GM23248 (cell line): Measurements from ENCODE around the gene PPP1R2. TPM values are rescaled to one million over a fixed set of nuclear protein-coding genes. Genes with fewer than 3 reads are reported as not detected.
A peak's percentile ranks its signal among the peaks of the same experiment; 100 is the strongest.

Experiments used
- DNase-seq: peaks from one replicate; pipeline ENCODE4 v3.0.0-alpha.2; 2015
- H2AFZ ChIP-seq: fragments of 200-600 bp; sonication (generic); 2 replicates; pipeline ENCODE4 v1.6.1; 2016; ENCODE audit warnings: antibody characterized with exemption
- H3F3A ChIP-seq: fragments of 200-600 bp; sonication (generic); 2 replicates; pipeline ENCODE4 v1.6.1; 2016; ENCODE audit warnings: mild to moderate bottlenecking, antibody characterized with exemption, mixed run types; ENCODE audit not compliant: insufficient read depth
- H3K27ac ChIP-seq: fragments of 200-600 bp; sonication (generic); 2 replicates; pipeline ENCODE4 v1.5.1; 2016; ENCODE audit warnings: mild to moderate bottlenecking
- H3K27me3 ChIP-seq: fragments of 200-600 bp; sonication (generic); replicated peaks from 2 replicates; pipeline ENCODE4 v1.6.1; 2016; ENCODE audit warnings: mild to moderate bottlenecking; ENCODE audit not compliant: insufficient read depth
- H3K36me3 ChIP-seq: fragments of 200-600 bp; sonication (generic); 2 replicates; pipeline ENCODE4 v1.6.1; 2016; ENCODE audit warnings: low read depth, mild to moderate bottlenecking
- H3K4me1 ChIP-seq: fragments of 200-600 bp; sonication (generic); 2 replicates; pipeline ENCODE4 v1.6.1; 2016; ENCODE audit warnings: mild to moderate bottlenecking; ENCODE audit not compliant: insufficient read depth
- H3K4me2 ChIP-seq: fragments of 200-600 bp; sonication (generic); one replicate; pipeline ENCODE4 v1.6.1; 2016; ENCODE audit warnings: mild to moderate bottlenecking; ENCODE audit not compliant: unreplicated experiment
- H3K4me3 ChIP-seq: fragments of 200-600 bp; sonication (generic); 2 replicates; pipeline ENCODE4 v1.5.1; 2016; ENCODE audit warnings: mild to moderate bottlenecking
- H3K79me2 ChIP-seq: fragments of 200-600 bp; sonication (generic); 2 replicates; pipeline ENCODE4 v1.6.1; 2016; ENCODE audit warnings: mild to moderate bottlenecking; ENCODE audit not compliant: insufficient read depth
- H3K9ac ChIP-seq: fragments of 200-600 bp; sonication (generic); 2 replicates; pipeline ENCODE4 v1.6.1; 2016; ENCODE audit warnings: mild to moderate bottlenecking
- H3K9me2 ChIP-seq: fragments of 200-600 bp; sonication (generic); 2 replicates; pipeline ENCODE4 v1.6.1; 2016; ENCODE audit warnings: mixed run types, mild to moderate bottlenecking, moderate library complexity; ENCODE audit not compliant: insufficient read depth
- H3K9me3 ChIP-seq: fragments of 200-600 bp; sonication (generic); one replicate; pipeline ENCODE4 v1.6.1; 2017; ENCODE audit warnings: low read depth
- H4K20me1 ChIP-seq: fragments of 200-600 bp; sonication (generic); 2 replicates; pipeline ENCODE4 v1.6.0; 2016; ENCODE audit not compliant: insufficient read depth
- EZH2 ChIP-seq: fragments of 200-600 bp; sonication (generic); IDR thresholded peaks from 2 replicates; pipeline ENCODE4 v1.6.1; 2018; ENCODE audit warnings: antibody characterized with exemption, mild to moderate bottlenecking; ENCODE audit not compliant: insufficient read depth, poor library complexity, severe bottlenecking
- EZH2phosphoT487 ChIP-seq: fragments of 200-600 bp; sonication (generic); IDR thresholded peaks from 2 replicates; pipeline ENCODE4 v1.6.1; 2018; ENCODE audit warnings: antibody characterized with exemption, moderate library complexity, mild to moderate bottlenecking, low read depth; ENCODE audit not compliant: insufficient read depth
- WGBS, 2 experiments: methylation state at CpG; one replicate each; pipeline ENCODE4 v1.1.6; 2015 to 2017; ENCODE audit warnings: low lambda C conversion rate in 2 of 2, low coverage in 1 of 2; ENCODE audit errors: missing lambda C conversion rate in 2 of 2; 5-methylcytosine and 5-hydroxymethylcytosine counted together
- in situ Hi-C: fragments of 300-500 bp; cut with MboI; formaldehyde crosslinking; loops from 2 replicates; pipeline ENCODE4 v1.15.0; 2020
- polyA plus RNA-seq: library from polyadenylated mRNA; unstranded; fragments of >200 nt; fragmentation: Nextera tagmentation; extraction: Ambion mirVana; gene quantifications from 2 replicates; pipeline ENCODE4 v1.2.1, GENCODE V29; 2016
- total RNA-seq: library from RNA; depleted of rRNA; stranded (reverse); fragments of >200 nt; shearing (Covaris generic); gene quantifications from 2 replicates; pipeline ENCODE4 v1.2.3, GENCODE V29; 2014

Gene PPP1R2
- total and polyA plus RNA-seq, 2 experiments from 2014 or later, result 50.9 to 55.8 TPM

DNA sequence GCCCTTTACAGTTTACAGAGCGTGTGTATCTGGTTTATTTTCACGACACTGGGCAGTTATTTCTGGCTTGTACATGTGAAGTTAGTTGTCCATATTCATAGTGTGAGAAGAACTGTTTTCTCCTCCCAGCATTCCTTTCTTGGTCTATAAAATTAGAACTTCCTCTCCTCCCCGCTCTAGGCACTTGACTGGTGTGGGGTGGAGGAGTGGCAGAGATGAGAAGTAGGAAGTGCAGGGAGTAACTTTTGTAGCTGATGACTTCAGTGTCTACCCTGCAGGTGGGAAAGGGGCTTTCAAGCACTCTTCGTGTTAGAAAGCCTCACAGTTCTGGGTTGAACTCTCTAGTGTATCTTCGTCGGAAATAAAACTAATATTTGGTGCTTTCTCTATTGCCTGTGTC, 27.2 kb upstream of the PPP1R2 start:
- Histone ChIP-seq H3K4me3 (no peak overlapping the region), H4K20me1 (no peaks in the 10 kb centered on the region), H3K27me3 (no peaks in the 10 kb centered on the region; the same call in 1 of the 2 replicates), H3K4me2 (no peak overlapping the region), H3K79me2 (no peaks in the 10 kb centered on the region), H3K27ac (no peak overlapping the region), H3K36me3 (no peaks in the 10 kb centered on the region), H3K9me3 (no peaks in the 10 kb centered on the region), H2AFZ (no peak overlapping the region), H3K9me2 (no peaks in the 10 kb centered on the region), H3K9ac (no peak overlapping the region), H3F3A (no peaks in the 10 kb centered on the region), H3K4me1 (no peaks in the 10 kb centered on the region)
- 82 to 84% methylated on average over 6 of the region's 6 CpGs for WGBS, 2 experiments
- DNase-seq, result no peak
- TF ChIP-seq EZH2, result no peak
- no peak for TF ChIP-seq EZH2phosphoT487
- in situ Hi-C loops, result no loop called here

- Histone ChIP-seq H3K4me3 (no peak overlapping the region), H3K4me2 (no peak overlapping the region), H3K9me2 (no peaks in the 10 kb centered on the region), H3K27ac (no peak overlapping the region), H3K9me3 (no peaks in the 10 kb centered on the region), H3K9ac (no peak overlapping the region), H2AFZ (no peak overlapping the region), H3F3A (no peaks in the 10 kb centered on the region), H3K36me3 (no peaks in the 10 kb centered on the region), H4K20me1 (no peaks in the 10 kb centered on the region), H3K4me1 (no peaks in the 10 kb centered on the region), H3K27me3 (no peaks in the 10 kb centered on the region; the same call in 1 of the 2 replicates), H3K79me2 (no peaks in the 10 kb centered on the region)
- in situ Hi-C loops, result no loop called here
- 72 to 74% methylated on average over 5 of the region's 5 CpGs for WGBS, 2 experiments
- TF ChIP-seq EZH2phosphoT487 (no peak), EZH2 (no peak)
- no peak for DNase-seq
Measured at GRCh38 chr3:195568630-195569029, 25.5 kb upstream of the PPP1R2 start.

DNA sequence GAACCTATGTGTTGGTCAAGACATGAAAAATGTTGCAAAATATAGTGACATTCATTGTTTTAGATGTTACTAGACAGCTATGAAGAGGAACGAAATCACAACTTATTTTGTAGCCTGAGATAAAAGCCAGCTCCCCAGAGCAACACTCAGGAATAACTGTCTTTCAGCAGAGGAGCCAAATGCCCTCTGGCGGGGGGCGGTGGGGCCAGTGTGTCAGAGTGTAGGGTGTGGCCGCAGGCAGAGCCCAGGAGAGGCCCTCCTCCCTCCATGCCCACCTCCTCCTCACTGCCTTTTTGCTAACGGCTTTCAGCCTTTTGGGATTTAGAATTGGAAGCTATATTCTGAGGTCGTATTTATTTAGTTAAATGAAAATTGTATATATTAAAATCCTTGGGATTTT, 23.7 kb upstream of the PPP1R2 start:
- H2AFZ ChIP-seq, result no peak overlapping the region
- no peak overlapping the region for H3K4me3 ChIP-seq
- H3K9ac ChIP-seq, result no peak overlapping the region
- in situ Hi-C loops, result no loop called here
- H3K4me2 ChIP-seq, result no peak overlapping the region
- H4K20me1 ChIP-seq, result no peaks in the 10 kb centered on the region
- TF ChIP-seq EZH2phosphoT487 (no peak), EZH2 (no peak)
- no peaks in the 10 kb centered on the region for H3K79me2 ChIP-seq
- H3K4me1 ChIP-seq, result no peaks in the 10 kb centered on the region
- no peaks in the 10 kb centered on the region; the same call in 1 of the 2 replicates for H3K27me3 ChIP-seq
- H3K36me3 ChIP-seq, result no peaks in the 10 kb centered on the region
- 24 to 33% methylated on average over 6 of the region's 6 CpGs for WGBS, 2 experiments
- H3K27ac ChIP-seq, result no peak overlapping the region
- no peaks in the 10 kb centered on the region for H3K9me2 ChIP-seq
- no peaks in the 10 kb centered on the region for H3K9me3 ChIP-seq
- H3F3A ChIP-seq, result no peaks in the 10 kb centered on the region
- DNase-seq, result peak; percentile 43

DNA sequence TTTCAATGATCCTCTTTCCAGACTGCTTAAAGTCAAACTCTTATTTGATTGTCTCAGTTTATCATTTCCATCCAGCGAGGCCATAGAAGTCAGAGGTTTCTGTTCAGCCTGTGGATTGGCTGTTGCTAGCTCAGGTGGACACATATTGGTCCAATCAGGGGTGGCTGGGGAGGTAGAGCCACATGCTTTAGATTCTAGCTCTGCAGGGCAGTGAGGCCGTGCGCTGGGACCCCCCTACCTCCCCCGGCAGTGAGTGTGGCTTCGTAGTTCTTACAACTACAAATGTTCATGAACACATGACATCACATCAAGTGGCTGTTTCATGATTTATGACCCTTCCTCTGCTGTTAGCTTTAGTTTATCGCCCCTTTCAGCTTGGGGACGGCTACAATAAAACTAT, 22.6 kb upstream of the PPP1R2 start:
- Histone ChIP-seq H3K4me2 (no peak overlapping the region), H4K20me1 (no peaks in the 10 kb centered on the region), H3K27ac (no peak overlapping the region), H3K36me3 (no peaks in the 10 kb centered on the region), H3K9me2 (no peaks in the 10 kb centered on the region), H2AFZ (no peak overlapping the region), H3K9me3 (no peaks in the 10 kb centered on the region), H3F3A (no peaks in the 10 kb centered on the region), H3K79me2 (no peaks in the 10 kb centered on the region), H3K4me3 (no peak overlapping the region), H3K9ac (no peak overlapping the region), H3K4me1 (no peaks in the 10 kb centered on the region), H3K27me3 (no peaks in the 10 kb centered on the region; the same call in 1 of the 2 replicates)
- TF ChIP-seq EZH2phosphoT487 (no peak), EZH2 (no peak)
- no peak for DNase-seq
- 15 to 17% methylated on average over 7 of the region's 7 CpGs for WGBS, 2 experiments
- in situ Hi-C loops, result no loop called here

DNA sequence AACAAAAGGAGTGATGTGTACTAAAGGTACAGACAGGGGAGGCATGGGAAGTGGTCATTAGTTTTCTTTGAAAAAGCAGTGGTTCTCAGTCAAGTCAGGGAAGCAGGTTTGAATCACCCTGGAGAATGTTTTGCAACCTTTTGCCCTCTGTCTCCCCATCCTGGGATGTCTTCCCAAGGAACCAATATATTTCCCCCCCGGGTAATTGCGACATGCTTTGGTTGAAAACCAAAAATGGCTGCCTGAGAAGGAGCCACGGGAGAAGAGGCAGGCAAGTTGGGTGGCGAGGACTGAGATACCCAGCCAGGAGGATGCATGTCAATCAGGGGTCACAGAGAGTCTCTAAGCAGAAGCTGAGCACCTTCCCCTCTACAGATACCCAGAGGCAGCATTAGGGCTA, 20.2 kb upstream of the PPP1R2 start:
- Histone ChIP-seq H3K36me3 (no peaks in the 10 kb centered on the region), H2AFZ (no peak overlapping the region), H4K20me1 (no peaks in the 10 kb centered on the region), H3K9ac (no peak overlapping the region), H3K27me3 (peaks cover 6% of the 10 kb centered on the region), H3K9me2 (no peaks in the 10 kb centered on the region), H3F3A (no peaks in the 10 kb centered on the region), H3K79me2 (no peaks in the 10 kb centered on the region), H3K27ac (no peak overlapping the region), H3K9me3 (no peaks in the 10 kb centered on the region), H3K4me1 (no peaks in the 10 kb centered on the region), H3K4me3 (no peak overlapping the region), H3K4me2 (no peak overlapping the region)
- 58 to 59% methylated on average over 4 of the region's 4 CpGs for WGBS, 2 experiments
- no peak for DNase-seq
- in situ Hi-C loops, result no loop called here
- TF ChIP-seq EZH2phosphoT487 (no peak), EZH2 (no peak)
